Inferior parietal cortex (tissue), 1 donor: Measurements from ENCODE around the gene IZUMO3.
"Not testable (repeated sequence)": the region's sequence is repeated elsewhere in the genome, so short reads cannot be mapped to it uniquely, and the experiment has no call there.

Experiments used
- DNase-seq: peaks from one replicate; pipeline ENCODE4 v3.0.0-alpha.2; 2016; ENCODE audit errors: extremely low spot score

IZUMO3 gene

GRCh38 chr9:24545847-24546522 is at the start of gene IZUMO3:
IZUMO3 (minus strand) TSS chr9:24545897; CDS start chr9:24545649, 248 bp downstream.
- DNase-seq = no peak

- no peak for DNase-seq
Measured at GRCh38 chr9:24594234-24594850, 48.6 kb upstream of the IZUMO3 start.

GRCh38 chr9:24590432-24590831 is 44.7 kb upstream of the IZUMO3 start:
- no peak for DNase-seq

DNA sequence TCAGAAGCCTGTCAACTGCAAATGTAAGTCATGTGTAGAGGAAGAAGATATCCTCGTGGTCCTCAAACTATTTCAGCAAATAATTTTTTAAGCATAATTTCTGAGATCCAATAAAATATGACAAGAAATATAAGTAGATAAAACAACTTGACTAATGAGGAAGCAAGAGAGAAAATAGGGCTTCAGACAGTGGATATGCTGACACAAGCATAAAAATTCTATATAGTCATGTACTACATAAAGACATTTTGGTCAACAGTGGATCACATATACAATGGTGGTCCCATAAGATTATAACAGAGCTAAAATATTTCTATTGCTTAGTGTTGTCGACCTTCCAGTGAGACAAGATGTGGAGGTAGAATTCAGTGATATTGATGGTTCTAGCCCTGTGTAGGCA is 42.2 kb upstream of the IZUMO3 start:
- DNase-seq = no peak

- no peak for DNase-seq
Measured at GRCh38 chr9:24582146-24583126, 36.7 kb upstream of the IZUMO3 start.

DNA sequence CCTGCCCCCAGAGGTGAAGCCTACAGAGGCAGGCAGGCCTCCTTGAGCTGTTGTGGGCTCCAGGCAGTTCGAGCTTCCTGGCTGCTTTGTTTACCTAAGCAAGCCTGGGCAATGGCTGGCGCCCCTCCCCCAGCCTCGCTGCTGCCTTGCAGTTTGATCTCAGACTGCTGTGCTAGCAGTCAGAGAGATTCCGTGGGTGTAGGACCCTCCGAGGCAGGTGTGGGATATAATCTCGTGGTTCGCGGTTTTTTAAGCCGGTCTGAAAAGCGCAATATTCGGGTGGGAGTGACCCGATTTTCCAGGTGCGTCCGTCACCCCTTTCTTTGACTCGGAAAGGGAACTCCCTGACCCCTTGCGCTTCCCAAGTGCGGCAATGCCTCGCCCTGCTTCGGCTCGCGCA is 34.3 kb upstream of the IZUMO3 start:
- not testable (repeated sequence) for DNase-seq

DNA sequence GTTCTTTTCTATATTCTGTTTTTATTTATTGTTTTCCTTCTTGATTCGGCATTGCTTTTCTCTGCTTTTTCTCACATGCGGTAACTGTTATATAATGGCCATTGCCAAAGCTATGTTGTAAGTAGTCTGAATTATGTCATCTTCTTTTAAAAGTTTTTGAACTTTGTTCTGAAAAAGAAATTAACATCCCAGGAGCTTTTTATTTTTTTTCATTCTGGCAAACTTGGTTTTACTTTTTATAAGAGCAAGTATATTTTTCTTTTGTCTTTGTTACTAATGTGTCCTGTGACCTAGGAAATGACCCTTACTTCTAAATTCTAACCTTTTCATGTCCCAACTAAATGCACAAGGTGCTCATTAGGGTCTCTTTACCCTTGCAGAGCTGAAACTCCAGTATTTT is 26.7 kb upstream of the IZUMO3 start:
- no peak for DNase-seq

DNA sequence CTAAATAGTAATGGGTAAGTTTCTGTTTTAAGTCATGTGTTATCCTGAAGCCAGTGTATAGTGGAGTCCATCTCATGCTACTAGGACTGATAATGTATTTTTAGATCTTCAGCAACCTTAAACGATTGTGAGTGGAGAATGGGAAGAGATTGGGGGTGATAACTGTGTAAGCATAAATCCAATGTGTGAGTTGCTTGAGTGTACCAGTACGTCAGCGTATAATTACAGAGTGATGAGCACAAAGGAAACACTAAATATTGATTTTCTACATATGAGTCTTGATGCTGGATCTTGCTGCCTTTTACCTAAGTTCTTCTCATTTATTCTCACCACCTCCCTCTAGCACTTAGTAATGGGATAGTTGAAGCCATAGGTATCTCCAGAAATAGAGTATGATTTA is 16.3 kb upstream of the IZUMO3 start:
- no peak for DNase-seq

- no peak for DNase-seq
Measured at GRCh38 chr9:24553183-24553552, 7.5 kb upstream of the IZUMO3 start.

GRCh38 chr9:24552526-24553182 is 7.0 kb upstream of the IZUMO3 start:
- DNase-seq = no peak

- DNase-seq = no peak
Measured at GRCh38 chr9:24545285-24545684, 412 bp downstream of the IZUMO3 start.

DNA sequence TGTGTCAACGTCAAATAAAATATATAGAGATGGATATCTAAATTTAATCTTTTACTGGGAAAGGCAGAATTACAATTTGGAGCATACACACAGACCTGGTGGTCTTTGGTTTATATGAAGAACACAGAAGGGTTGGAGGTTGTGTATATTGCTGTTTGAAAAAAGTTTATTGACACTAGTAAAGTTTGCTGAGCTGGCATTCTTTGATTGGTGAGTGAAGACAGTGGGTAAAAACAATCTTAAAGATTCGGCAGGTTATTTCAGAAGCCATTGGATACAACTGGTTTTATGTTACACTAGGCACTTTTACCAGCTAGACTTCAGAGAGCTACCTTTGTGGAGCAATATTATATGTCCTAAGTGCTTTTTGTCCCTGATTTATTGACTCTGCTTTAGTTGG is 27.2 kb downstream of the IZUMO3 start:
- DNase-seq = no peak

DNA sequence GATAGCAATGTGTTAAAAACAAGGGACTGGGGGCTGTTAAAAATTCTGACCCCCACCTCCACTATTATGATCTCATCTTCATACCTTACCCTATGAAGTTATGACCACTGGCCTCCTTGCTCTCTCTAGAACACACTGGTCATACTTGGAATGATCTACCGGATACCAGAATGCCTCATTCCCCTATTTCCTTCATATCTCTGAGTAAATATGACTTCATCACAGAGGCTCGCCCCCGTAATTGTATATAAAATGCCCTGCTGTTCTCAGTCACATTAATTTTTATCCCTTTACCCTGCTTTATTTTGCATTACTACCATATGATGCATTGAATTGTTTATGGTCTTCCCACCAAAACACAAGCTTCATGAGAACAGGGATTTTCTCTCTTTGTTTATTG is 29.2 kb downstream of the IZUMO3 start:
- no peak for DNase-seq

- DNase-seq = no peak
Measured at GRCh38 chr9:24509850-24510249, 35.8 kb downstream of the IZUMO3 start.

GRCh38 chr9:24504521-24504920 is 41.2 kb downstream of the IZUMO3 start:
- no peak for DNase-seq

GRCh38 chr9:24502206-24502937 is 43.3 kb downstream of the IZUMO3 start:
- DNase-seq = no peak

DNA sequence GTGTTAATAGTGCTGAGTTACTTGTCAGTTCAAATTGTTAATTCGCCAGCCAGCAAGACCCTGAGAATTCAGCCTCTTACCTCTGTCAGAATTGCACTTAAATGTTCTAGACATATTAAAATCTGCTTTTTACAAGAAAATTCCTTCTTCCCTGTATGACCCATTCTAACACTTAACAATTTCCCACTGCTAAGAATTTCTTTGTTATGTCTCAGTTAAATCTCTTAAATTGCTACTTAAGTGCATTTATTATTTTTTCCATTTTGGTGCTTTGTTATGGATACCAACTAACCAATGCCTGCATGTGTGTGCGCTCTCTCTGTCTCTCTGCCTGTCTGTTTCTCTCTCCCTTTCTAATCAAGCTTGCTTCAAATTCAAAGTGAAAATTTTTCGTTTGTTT is 44.9 kb downstream of the IZUMO3 start:
- no peak for DNase-seq

DNA sequence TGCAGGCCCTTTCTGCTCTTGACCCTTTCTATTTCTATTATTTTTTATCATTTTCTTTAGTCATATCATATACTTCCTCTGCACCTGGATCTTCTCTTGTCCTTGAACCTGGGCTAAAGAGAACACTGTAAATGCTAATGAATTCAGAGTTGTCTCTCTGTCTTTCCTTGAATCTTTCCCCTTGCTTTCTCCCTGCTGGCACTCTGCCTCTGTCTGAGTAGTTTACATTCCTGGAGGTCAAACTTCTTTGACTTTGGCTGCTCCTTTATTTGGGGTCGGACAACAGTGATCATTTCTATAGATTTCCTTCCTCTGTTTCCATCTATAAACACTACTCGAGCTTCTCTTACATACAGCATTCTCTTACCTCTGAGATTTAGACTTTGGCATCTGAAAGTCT is 47.1 kb downstream of the IZUMO3 start:
- DNase-seq = no peak

DNA sequence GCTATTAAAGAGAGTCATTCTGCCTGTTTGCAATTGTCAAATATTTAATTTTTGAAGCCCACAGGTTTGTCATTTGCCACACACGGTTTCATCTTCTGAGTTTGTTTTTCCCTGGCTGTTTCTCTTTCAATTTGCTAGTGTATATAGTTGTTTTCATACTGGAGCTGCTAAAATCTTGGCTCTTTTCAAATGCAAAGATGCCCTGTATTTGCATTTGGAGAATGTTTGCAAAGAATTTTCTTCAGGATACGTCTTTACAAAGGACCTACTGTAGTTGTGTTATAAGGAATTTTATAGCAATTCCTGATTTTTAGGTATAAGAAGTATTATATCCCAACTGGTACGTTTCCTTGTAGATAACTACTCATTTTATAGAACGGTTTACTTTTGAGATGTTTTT is 48.0 kb downstream of the IZUMO3 start:
- no peak for DNase-seq
